ENCODE measurements around the gene WDR17. TPM values are rescaled to one million over a fixed set of nuclear protein-coding genes. Genes with fewer than 3 reads are reported as not detected.
"Not testable (repeated sequence)": the region's sequence is repeated elsewhere in the genome, so short reads cannot be mapped to it uniquely, and the experiment has no call there.

WDR17 gene
- total RNA-seq, 1 donor from 2014 or later: 1.0 TPM

GRCh38 chr4:176205299-176205698 lies 139.7 kb downstream of the WDR17 start:
- Histone ChIP-seq H3K27me3 (ENCODE audit: control insufficient read depth in 3 of 3, insufficient read depth in 3 of 3, low read length in 3 of 3) (no peaks in the 10 kb centered on the region), H3K4me1 (ENCODE audit: control insufficient read depth in 3 of 3, insufficient read depth in 3 of 3, low read length in 3 of 3) (no peaks in the 10 kb centered on the region), H3K36me3 (ENCODE audit: control insufficient read depth in 3 of 3, insufficient read depth in 3 of 3, low read length in 3 of 3) (no peaks in the 10 kb centered on the region), H3K4me3 (ENCODE audit: low read length in 3 of 3) (no peak overlapping the region), H3K27ac (ENCODE audit: low read depth, low read length) (no peak overlapping the region), H3K9ac (ENCODE audit: low read depth in 1 of 3, low read length in 3 of 3) (no peak overlapping the region), H3K9me3 (ENCODE audit: control insufficient read depth in 3 of 3, low read length in 3 of 3) (no peaks in the 10 kb centered on the region)

- no peaks in the 10 kb centered on the region for H3K4me1 ChIP-seq (ENCODE audit: control insufficient read depth in 3 of 3, insufficient read depth in 3 of 3, low read length in 3 of 3)
These were observed 142.2 kb downstream of the WDR17 start for GRCh38 chr4:176207839-176208238.

GRCh38 chr4:176209535-176209934 lies 143.9 kb downstream of the WDR17 start:
- H3K27ac ChIP-seq (ENCODE audit: low read depth, low read length): no peak overlapping the region
- H3K27me3 ChIP-seq (ENCODE audit: control insufficient read depth in 3 of 3, insufficient read depth in 3 of 3, low read length in 3 of 3): no peaks in the 10 kb centered on the region
- H3K9ac ChIP-seq (ENCODE audit: low read depth in 1 of 3, low read length in 3 of 3): no peak overlapping the region
- peaks cover 0 to 2% (median under 1%) of the 10 kb centered on the region in 3 donors for H3K36me3 ChIP-seq (ENCODE audit: control insufficient read depth in 3 of 3, insufficient read depth in 3 of 3, low read length in 3 of 3)
- H3K4me1 ChIP-seq (ENCODE audit: control insufficient read depth in 3 of 3, insufficient read depth in 3 of 3, low read length in 3 of 3): no peaks in the 10 kb centered on the region
- H3K4me3 ChIP-seq (ENCODE audit: low read length in 3 of 3): no peak overlapping the region
- no peaks in the 10 kb centered on the region for H3K9me3 ChIP-seq (ENCODE audit: control insufficient read depth in 3 of 3, low read length in 3 of 3)

More at GRCh38 chr4:176207839-176208238, 142.2 kb downstream of the WDR17 start:
- H3K4me3 ChIP-seq (ENCODE audit: low read length in 3 of 3): no peak overlapping the region
- no peak overlapping the region for H3K27ac ChIP-seq (ENCODE audit: low read depth, low read length)
- no peaks in the 10 kb centered on the region for H3K36me3 ChIP-seq (ENCODE audit: control insufficient read depth in 3 of 3, insufficient read depth in 3 of 3, low read length in 3 of 3)
- no peaks in the 10 kb centered on the region for H3K9me3 ChIP-seq (ENCODE audit: control insufficient read depth in 3 of 3, low read length in 3 of 3)
- H3K9ac ChIP-seq (ENCODE audit: low read depth in 1 of 3, low read length in 3 of 3): no peak overlapping the region
- no peaks in the 10 kb centered on the region for H3K27me3 ChIP-seq (ENCODE audit: control insufficient read depth in 3 of 3, insufficient read depth in 3 of 3, low read length in 3 of 3)

- Histone ChIP-seq H3K4me3 (ENCODE audit: low read length in 3 of 3) (no peak overlapping the region), H3K9ac (ENCODE audit: low read depth in 1 of 3, low read length in 3 of 3) (no peak overlapping the region), H3K9me3 (ENCODE audit: control insufficient read depth in 3 of 3, low read length in 3 of 3) (no peaks in the 10 kb centered on the region), H3K27ac (ENCODE audit: low read depth, low read length) (peak overlapping the region; percentile 5), H3K4me1 (ENCODE audit: control insufficient read depth in 3 of 3, insufficient read depth in 3 of 3, low read length in 3 of 3) (no peaks in the 10 kb centered on the region), H3K27me3 (ENCODE audit: control insufficient read depth in 3 of 3, insufficient read depth in 3 of 3, low read length in 3 of 3) (no peaks in the 10 kb centered on the region), H3K36me3 (ENCODE audit: control insufficient read depth in 3 of 3, insufficient read depth in 3 of 3, low read length in 3 of 3) (peaks cover 0 to 5% (median 2%) of the 10 kb centered on the region in 3 donors)
These were observed 144.5 kb downstream of the WDR17 start for GRCh38 chr4:176210101-176210500.

- H3K9ac ChIP-seq (ENCODE audit: low read depth in 1 of 3, low read length in 3 of 3): no peak overlapping the region
- peaks cover 0 to 11% (median 2%) of the 10 kb centered on the region in 3 donors for H3K36me3 ChIP-seq (ENCODE audit: control insufficient read depth in 3 of 3, insufficient read depth in 3 of 3, low read length in 3 of 3)
- H3K27ac ChIP-seq (ENCODE audit: low read depth, low read length): peak overlapping the region; percentile 5
- no peaks in the 10 kb centered on the region for H3K4me1 ChIP-seq (ENCODE audit: control insufficient read depth in 3 of 3, insufficient read depth in 3 of 3, low read length in 3 of 3)
- no peaks in the 10 kb centered on the region for H3K27me3 ChIP-seq (ENCODE audit: control insufficient read depth in 3 of 3, insufficient read depth in 3 of 3, low read length in 3 of 3)
- H3K9me3 ChIP-seq (ENCODE audit: control insufficient read depth in 3 of 3, low read length in 3 of 3): no peaks in the 10 kb centered on the region
- no peak overlapping the region for H3K4me3 ChIP-seq (ENCODE audit: low read length in 3 of 3)
These were observed 145.1 kb downstream of the WDR17 start for GRCh38 chr4:176210579-176211296.

GRCh38 chr4:176212351-176212750 lies 146.7 kb downstream of the WDR17 start:
- H3K36me3 ChIP-seq (ENCODE audit: control insufficient read depth in 3 of 3, insufficient read depth in 3 of 3, low read length in 3 of 3): peaks cover 0 to 22% (median 2%) of the 10 kb centered on the region in 3 donors
- not testable (repeated sequence) for H3K27ac ChIP-seq (ENCODE audit: low read depth, low read length); H3K9ac ChIP-seq (ENCODE audit: low read depth in 1 of 3, low read length in 3 of 3); H3K4me3 ChIP-seq (ENCODE audit: low read length in 3 of 3); H3K27me3 ChIP-seq (ENCODE audit: control insufficient read depth in 3 of 3, insufficient read depth in 3 of 3, low read length in 3 of 3); H3K4me1 ChIP-seq (ENCODE audit: control insufficient read depth in 3 of 3, insufficient read depth in 3 of 3, low read length in 3 of 3); H3K9me3 ChIP-seq (ENCODE audit: control insufficient read depth in 3 of 3, low read length in 3 of 3)

GRCh38 chr4:176217510-176217909 lies 151.9 kb downstream of the WDR17 start:
- no peak overlapping the region for H3K9ac ChIP-seq (ENCODE audit: low read depth in 1 of 3, low read length in 3 of 3)
- peaks cover 0 to 5% (median 0%) of the 10 kb centered on the region in 3 donors for H3K4me1 ChIP-seq (ENCODE audit: control insufficient read depth in 3 of 3, insufficient read depth in 3 of 3, low read length in 3 of 3)
- H3K36me3 ChIP-seq (ENCODE audit: control insufficient read depth in 3 of 3, insufficient read depth in 3 of 3, low read length in 3 of 3): peaks cover 14 to 56% (median 27%) of the 10 kb centered on the region in 3 donors
- H3K9me3 ChIP-seq (ENCODE audit: control insufficient read depth in 3 of 3, low read length in 3 of 3): no peaks in the 10 kb centered on the region
- H3K27ac ChIP-seq (ENCODE audit: low read depth, low read length): no peak overlapping the region
- no peaks in the 10 kb centered on the region for H3K27me3 ChIP-seq (ENCODE audit: control insufficient read depth in 3 of 3, insufficient read depth in 3 of 3, low read length in 3 of 3)
- H3K4me3 ChIP-seq (ENCODE audit: low read length in 3 of 3): no peak overlapping the region

- no peaks in the 10 kb centered on the region for H3K27me3 ChIP-seq (ENCODE audit: control insufficient read depth in 3 of 3, insufficient read depth in 3 of 3, low read length in 3 of 3)
- H3K4me1 ChIP-seq (ENCODE audit: control insufficient read depth in 3 of 3, insufficient read depth in 3 of 3, low read length in 3 of 3): peaks cover 5 to 15% (median 5%) of the 10 kb centered on the region in 3 donors
- H3K36me3 ChIP-seq (ENCODE audit: control insufficient read depth in 3 of 3, insufficient read depth in 3 of 3, low read length in 3 of 3): peaks cover 18 to 47% (median 27%) of the 10 kb centered on the region in 3 donors
- no peak overlapping the region for H3K27ac ChIP-seq (ENCODE audit: low read depth, low read length)
- no peak overlapping the region for H3K4me3 ChIP-seq (ENCODE audit: low read length in 3 of 3)
- no peak overlapping the region for H3K9ac ChIP-seq (ENCODE audit: low read depth in 1 of 3, low read length in 3 of 3)
- no peaks in the 10 kb centered on the region for H3K9me3 ChIP-seq (ENCODE audit: control insufficient read depth in 3 of 3, low read length in 3 of 3)
These were observed 156.5 kb downstream of the WDR17 start for GRCh38 chr4:176222149-176222548.

GRCh38 chr4:176223561-176223960 lies 157.9 kb downstream of the WDR17 start:
- Histone ChIP-seq H3K27ac (ENCODE audit: low read depth, low read length) (peak overlapping the region; percentile 36), H3K27me3 (ENCODE audit: control insufficient read depth in 3 of 3, insufficient read depth in 3 of 3, low read length in 3 of 3) (no peaks in the 10 kb centered on the region), H3K9ac (ENCODE audit: low read depth in 1 of 3, low read length in 3 of 3) (no peak overlapping the region), H3K36me3 (ENCODE audit: control insufficient read depth in 3 of 3, insufficient read depth in 3 of 3, low read length in 3 of 3) (peaks cover 18 to 41% (median 29%) of the 10 kb centered on the region in 3 donors), H3K4me3 (ENCODE audit: low read length in 3 of 3) (no peak overlapping the region), H3K9me3 (ENCODE audit: control insufficient read depth in 3 of 3, low read length in 3 of 3) (no peaks in the 10 kb centered on the region), H3K4me1 (ENCODE audit: control insufficient read depth in 3 of 3, insufficient read depth in 3 of 3, low read length in 3 of 3) (peaks cover 8 to 21% (median 15%) of the 10 kb centered on the region in 3 donors)

- Histone ChIP-seq H3K4me3 (ENCODE audit: low read length in 3 of 3) (no peak overlapping the region), H3K27ac (ENCODE audit: low read depth, low read length) (peak overlapping the region; percentile 43)
These were observed 161.1 kb downstream of the WDR17 start for GRCh38 chr4:176226736-176227135.

More at GRCh38 chr4:176226736-176227135, 161.1 kb downstream of the WDR17 start:
- no peaks in the 10 kb centered on the region for H3K9me3 ChIP-seq (ENCODE audit: control insufficient read depth in 3 of 3, low read length in 3 of 3)
- H3K36me3 ChIP-seq (ENCODE audit: control insufficient read depth in 3 of 3, insufficient read depth in 3 of 3, low read length in 3 of 3): peaks cover 10 to 19% (median 11%) of the 10 kb centered on the region in 3 donors
- peaks cover 18 to 34% (median 28%) of the 10 kb centered on the region in 3 donors for H3K4me1 ChIP-seq (ENCODE audit: control insufficient read depth in 3 of 3, insufficient read depth in 3 of 3, low read length in 3 of 3)
- no peak overlapping the region for H3K9ac ChIP-seq (ENCODE audit: low read depth in 1 of 3, low read length in 3 of 3)
- H3K27me3 ChIP-seq (ENCODE audit: control insufficient read depth in 3 of 3, insufficient read depth in 3 of 3, low read length in 3 of 3): no peaks in the 10 kb centered on the region
